HG02623 (cell line): ENCODE data around the gene ZC3HAV1.
"Not testable (repeated sequence)": the region's sequence is repeated elsewhere in the genome, so short reads cannot be mapped to it uniquely, and the experiment has no call there.

ENCODE experiments used
- ATAC-seq: cut with Tn5 transposase; IDR thresholded peaks from one replicate; pipeline ENCODE4 v1.9.1; 2021; ENCODE audit warnings: moderate library complexity; ENCODE audit not compliant: unreplicated experiment

Gene ZC3HAV1

GRCh38 chr7:139112741-139113250, 3.3 kb upstream of the ZC3HAV1 start:
- ATAC-seq: no peak

- no peak for ATAC-seq
Measured at GRCh38 chr7:139112316-139112715, 2.8 kb upstream of the ZC3HAV1 start.

DNA sequence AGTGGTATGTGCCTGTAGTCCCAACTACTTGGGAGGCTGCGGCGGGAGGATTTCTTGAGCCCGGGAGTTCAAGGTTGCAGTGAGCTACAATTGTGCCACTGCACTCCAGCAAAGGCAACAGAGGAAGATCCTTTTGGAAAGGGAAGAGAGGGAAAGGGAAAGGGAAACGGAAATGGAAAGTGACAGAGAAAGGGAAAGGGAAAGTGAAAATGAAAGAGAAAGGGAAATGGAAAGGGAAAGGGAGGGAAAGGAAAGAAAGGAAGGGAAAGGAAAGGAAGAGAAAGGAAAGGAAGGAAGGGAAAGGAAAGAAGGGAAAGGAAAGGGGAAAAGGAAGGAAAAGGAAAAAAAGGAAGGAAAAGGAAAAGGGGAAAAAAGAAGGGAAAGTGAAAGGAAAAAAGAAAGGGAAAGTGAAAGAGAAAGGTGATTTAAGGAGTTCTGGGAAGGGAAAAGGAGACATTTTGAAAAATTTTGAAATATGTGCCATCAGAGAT, 2.3 kb upstream of the ZC3HAV1 start:
- ATAC-seq: no peak

GRCh38 chr7:139111147-139111546, 1.6 kb upstream of the ZC3HAV1 start:
- ATAC-seq: no peak

DNA sequence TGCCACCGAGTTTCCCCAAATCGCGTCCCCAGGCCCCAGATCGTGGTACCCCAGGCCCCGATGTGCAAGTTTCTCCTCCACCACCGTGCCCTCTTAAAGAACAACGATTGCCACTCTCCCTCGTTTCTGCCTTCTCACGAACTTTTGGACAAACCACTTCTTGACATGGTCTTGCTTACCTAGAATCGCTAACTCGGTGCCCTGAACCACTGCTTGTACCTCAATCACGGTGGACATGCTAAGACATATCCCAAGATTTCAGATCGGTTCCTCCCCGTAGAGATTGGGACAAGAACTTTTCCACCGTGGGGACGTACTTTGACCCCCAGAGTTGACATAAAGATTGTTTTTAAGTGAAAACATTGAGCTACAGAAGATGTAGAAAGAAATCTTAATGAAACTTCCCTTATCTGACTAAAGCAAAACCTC, 477 bp upstream of the ZC3HAV1 start:
- ATAC-seq: no peak

DNA sequence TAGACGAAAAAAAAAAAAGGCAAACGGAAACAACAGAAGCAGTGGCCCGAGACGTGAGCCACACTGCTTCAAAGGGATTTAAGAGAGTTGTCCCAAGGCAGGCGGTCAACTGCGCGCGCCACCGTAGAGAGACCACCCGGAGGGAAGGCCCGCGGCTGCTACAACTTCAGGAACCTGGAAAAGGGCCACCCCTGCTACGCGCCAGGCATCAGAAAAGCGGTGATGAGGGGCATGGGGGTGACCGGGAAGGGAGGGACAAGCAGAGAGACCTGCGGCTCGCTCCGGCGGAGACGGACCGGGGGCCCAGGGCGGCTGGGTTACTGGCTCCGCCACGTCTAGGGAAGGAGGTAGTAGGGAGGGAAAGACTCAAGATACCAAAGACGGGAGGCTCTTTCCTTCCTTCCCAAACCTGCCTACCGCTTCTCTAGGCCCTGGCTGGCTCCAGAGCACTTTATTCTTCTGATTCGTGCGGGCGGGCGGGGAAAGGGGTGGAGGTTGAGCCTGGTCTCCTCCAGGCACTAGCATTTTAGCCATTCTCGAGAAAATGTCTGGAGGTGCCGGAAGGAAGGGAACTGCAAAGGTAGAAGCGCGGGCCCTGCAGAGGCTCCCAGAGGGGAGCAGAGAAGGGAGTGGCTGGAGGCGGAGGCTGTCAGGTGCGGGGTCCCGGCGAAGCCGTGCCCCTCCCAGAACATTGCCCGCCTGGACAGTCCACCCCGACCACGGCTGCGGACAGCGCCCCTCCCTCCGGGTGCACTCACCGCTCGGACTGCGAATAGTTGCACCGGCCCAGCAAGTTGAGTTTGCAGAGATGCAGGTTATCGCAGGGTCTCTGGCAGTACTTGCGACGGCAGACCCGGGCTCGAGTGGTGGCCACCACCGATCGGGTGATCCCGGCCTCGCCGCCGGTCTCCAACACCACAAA, 993 bp downstream of the ZC3HAV1 start:
- no peak for ATAC-seq

DNA sequence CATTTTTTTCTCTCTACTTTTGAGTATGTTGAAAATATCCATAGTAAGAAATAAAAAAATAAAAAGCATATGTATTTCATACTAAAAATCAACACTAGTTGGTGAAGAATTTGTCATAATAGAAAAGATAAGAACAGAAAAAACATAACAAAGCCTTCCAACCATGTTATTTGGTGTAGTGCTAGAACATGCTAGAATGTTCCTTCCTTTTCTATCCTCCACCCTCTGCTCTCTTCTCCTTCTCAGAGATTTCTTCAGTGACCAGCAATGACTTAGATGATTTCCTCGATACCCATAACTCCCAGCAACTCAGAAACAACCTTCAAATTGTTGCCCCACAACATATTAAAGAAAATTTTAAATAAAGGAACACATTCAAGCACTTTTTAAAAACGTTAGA, 2.6 kb downstream of the ZC3HAV1 start:
- ATAC-seq: no peak

DNA sequence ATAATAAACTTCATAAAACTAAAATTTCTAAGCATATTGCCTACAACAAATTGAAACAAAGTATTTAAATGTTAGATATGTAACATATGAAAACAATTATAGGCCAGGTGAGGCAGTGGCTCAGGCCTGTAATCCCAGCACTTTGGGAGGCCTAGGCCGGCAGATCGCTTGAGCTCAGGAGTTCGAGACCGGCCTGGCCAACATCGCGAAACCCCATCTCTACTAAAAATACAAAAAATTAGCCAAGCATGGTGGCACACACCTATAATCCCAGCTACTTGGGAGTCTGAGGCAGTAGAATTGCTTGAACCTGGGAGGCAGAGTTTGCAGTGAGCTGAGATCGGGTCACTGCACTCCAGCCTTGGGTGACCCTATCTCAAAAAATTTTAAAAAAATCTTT, 3.3 kb downstream of the ZC3HAV1 start:
- ATAC-seq: not testable (repeated sequence)

DNA sequence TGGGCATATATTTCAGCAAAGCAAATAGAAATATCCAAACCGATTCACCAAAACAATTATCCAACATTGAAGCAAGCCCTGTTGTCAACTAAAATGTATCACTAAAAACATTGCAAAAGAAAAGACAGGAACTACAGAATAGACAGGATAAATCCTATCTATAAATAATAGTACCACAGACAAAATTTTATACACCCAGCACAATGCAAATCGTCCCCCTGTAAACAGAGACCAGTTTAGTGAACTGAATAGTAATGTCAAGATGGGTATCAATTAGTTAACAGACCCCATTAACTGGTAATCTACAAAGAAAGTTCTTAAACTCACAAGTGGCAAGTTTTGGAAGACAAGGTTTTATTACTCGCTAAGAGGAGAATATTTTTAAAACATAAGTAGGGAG, 4.0 kb downstream of the ZC3HAV1 start:
- ATAC-seq: no peak

- ATAC-seq: no peak
Measured at GRCh38 chr7:139104091-139104450, 5.4 kb downstream of the ZC3HAV1 start.

- no peak for ATAC-seq
Measured at GRCh38 chr7:139103057-139103815, 6.3 kb downstream of the ZC3HAV1 start.

DNA sequence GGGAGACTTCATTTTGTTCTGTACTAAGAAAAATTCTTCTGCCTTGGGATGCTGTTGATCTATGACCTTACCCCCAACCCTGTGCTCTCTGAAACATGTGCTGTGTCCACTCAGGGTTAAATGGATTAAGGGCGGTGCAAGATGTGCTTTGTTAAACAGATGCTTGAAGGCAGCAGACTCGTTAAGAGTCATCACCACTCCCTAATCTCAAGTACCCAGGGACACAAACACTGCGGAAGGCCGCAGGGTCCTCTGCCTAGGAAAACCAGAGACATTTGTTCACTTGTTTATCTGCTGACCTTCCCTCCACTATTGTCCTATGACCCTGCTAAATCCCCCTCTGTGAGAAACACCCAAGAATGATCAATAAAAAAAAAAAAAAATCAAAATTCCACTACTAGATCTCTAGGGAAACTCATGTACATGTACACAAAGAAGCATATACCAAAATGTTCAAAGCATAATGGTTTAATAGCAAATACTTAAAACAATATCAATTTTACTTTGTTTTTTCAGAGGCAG, 7.8 kb downstream of the ZC3HAV1 start:
- ATAC-seq: not testable (repeated sequence)

DNA sequence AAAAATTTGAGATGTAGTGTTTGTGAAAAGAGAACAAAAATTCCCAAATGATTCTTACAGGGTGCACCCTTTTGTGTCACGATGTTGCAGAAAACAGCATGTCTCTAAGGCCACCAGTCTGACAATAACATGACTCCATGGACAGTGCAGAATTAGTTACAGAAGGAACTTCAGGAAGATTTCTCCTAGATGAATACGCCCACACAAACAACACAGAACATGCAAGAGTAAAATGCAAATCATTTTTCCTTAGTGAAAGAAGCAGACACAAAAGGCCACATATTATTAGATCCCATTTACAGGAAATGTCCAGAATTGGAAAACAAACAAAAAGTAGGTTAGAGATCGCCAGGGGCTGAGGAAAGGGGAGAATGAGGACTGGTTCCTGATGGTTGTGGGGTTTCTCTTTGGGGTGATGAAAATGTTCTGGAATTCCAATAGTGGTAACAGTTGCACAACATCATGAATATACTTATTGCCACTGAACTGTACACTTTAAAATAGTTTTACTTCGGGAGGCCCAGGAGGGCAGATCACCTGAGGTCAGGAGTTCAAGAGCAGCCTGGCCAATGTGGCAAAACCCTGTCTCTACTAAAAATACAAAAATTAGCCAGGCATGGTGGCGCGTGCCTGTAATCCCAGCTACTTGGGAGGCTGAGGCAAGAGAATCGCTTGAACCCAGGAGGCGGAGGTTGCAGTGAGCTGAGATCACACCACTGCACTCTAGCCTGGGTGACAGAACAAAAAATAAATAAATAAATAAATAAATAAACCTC, 10.2 kb downstream of the ZC3HAV1 start:
- no peak for ATAC-seq

GRCh38 chr7:139095194-139095659, 14.3 kb downstream of the ZC3HAV1 start:
- peak; percentile 100 for ATAC-seq

DNA sequence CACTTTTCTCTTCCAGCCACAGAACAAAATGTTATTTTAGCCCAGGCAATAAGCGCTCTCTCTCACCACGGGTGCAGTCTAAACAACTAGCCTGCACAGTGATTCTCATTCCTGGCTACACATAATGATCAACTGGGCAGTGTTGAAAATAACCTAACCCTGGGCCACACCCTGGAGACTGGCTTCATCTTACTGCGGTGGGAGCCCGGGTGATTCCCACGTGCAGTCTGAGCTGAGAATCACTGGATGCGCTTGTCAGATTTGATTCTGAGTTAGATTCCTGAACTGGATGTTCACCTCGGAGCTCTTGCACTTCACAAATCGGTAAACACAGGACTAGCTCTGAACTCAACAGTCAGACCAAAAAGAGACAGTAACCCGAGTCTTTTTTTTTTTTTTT, 14.9 kb downstream of the ZC3HAV1 start:
- ATAC-seq: no peak

DNA sequence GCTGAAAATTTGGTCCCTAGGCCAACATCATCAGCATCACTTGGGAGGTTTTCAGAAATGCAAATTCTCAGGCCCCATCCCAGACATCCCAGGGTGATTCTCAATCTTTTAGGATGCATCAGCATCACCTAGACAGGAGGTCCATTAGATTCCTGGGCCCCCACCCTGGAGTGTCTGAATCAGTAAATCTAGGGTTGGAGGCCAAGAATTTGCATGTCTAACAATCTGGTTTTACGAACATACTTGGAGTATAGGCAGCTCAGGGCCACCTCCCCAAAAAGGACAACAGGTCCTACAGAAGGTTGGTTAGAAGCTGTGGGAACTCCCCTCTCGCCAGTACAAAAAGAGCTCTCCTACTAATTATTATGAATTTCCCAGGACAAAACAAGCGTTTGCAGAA, 15.5 kb downstream of the ZC3HAV1 start:
- ATAC-seq: no peak

GRCh38 chr7:139093512-139093911, 16.0 kb downstream of the ZC3HAV1 start:
- not testable (repeated sequence) for ATAC-seq

- no peak for ATAC-seq
Measured at GRCh38 chr7:139092090-139092796, 17.3 kb downstream of the ZC3HAV1 start.

DNA sequence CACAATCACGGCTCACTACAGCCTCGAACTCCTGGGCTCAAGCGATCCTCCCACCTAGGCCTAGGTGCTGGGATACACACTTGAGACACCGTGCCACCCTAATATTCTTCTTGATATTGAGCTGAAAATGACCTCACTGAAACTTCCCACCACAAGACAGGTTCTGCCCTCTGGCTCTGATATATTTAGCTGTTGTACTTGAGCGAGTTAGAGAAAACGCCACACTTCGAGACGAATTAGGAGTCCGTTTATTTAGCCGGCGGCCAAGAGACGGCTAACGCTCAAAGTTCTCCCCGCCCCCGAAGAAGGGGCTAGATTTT, 17.9 kb downstream of the ZC3HAV1 start:
- no peak for ATAC-seq

DNA sequence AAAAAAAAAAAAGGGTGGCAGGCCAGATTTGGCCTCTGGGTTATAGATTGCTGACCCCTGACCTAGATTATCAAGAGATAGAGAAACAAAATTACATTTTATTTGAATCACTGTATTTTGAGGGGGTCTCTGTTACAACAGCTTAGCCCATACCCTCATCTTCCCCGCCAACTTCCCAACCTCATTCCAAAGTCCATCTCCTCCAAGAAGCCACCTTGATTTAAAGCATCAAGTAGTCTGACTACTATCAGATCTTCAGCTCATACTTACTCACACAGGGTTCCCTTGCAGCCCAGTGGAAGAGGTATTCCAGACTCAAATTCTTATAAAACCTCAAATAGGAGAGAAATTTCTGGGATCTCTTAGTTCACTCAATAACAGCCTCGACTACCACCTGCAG, 20.4 kb downstream of the ZC3HAV1 start:
- no peak for ATAC-seq
